ENCODE results near the gene NME3.

DNA sequence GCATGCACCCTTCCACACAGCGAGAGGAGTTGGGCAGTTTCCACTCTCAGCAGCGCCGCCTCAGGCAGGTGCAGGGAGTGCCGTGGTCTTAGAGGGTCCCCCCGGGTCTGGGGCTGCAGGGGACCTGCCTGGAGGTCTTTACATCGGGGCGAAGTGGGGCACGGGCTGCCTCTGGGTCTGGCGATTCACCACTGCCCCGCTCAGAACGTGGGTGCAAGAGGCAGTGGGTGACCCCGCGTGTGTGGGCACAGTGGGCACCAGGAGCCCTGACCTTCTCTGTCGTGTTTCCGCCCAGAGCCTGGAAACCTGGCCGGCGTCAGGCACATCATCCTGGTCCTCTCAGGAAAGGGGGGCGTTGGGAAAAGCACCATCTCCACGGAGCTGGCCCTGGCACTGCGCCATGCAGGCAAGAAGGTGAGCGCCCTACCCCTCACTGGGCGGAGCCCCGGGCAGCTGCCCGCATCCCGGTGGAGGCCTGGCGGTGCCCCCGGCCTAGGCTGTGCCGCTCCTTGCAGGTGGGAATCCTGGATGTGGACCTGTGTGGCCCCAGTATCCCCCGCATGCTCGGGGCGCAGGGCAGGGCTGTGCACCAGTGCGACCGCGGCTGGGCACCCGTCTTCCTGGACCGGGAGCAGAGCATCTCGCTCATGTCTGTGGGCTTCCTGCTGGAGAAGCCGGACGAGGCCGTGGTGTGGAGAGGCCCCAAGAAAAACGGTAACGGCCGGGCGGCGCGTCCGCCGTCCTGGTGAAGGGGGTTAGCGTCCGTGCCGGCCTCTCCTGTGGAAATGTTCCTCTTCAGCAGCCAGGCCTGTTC lies 15.1 kb upstream of the NME3 start:
- TF ChIP-seq POLR2A (IDR thresholded peaks at IDR 0.05; ENCODE audit: insufficient read depth in 1 of 2, low read depth in 2 of 2, low read length in 2 of 2) (no peak), GATAD2A (CRISPR knock-in tag; IDR thresholded peaks at IDR 0.05) (no peak), BHLHE40 (IDR thresholded peaks at IDR 0.05; ENCODE audit: low read length) (no peak)

All from HepG2 (cell line).